Heart left ventricle (tissue), 16 donors: ENCODE measurements around the gene PTGR2. TPM values are rescaled to one million over a fixed set of nuclear protein-coding genes. Genes with fewer than 3 reads are reported as not detected.
"Not testable (repeated sequence)": the region's sequence is repeated elsewhere in the genome, so short reads cannot be mapped to it uniquely, and the experiment has no call there.

ENCODE experiments used
- ATAC-seq, 4 donors: fragments of 200-7000 bp; cut with Tn5 transposase; one replicate each; pipeline ENCODE4 v1.9.1; 2020 to 2022; ENCODE audit warnings: moderate library complexity in 4 of 4, mild to moderate bottlenecking in 3 of 4, moderate number of reproducible peaks in 1 of 4
- DNase-seq, 5 donors: peaks; one replicate each; pipeline ENCODE4 v3.0.0-alpha.2; 2020
- H3K27ac ChIP-seq, 12 donors: fragments of 200-600 bp; sonication (generic) in 4 of 12; one replicate each; pipeline versions ENCODE4 v1.5.0 to v1.8.0; 2016 to 2022; ENCODE audit warnings: mild to moderate bottlenecking in 2 of 12
- H3K27me3 ChIP-seq, 9 donors: fragments of 200-600 bp; sonication (generic) in 2 of 9; one replicate each; pipeline versions ENCODE4 v1.5.1 to v1.8.0; 2016 to 2022; ENCODE audit warnings: mild to moderate bottlenecking in 3 of 9
- H3K36me3 ChIP-seq, 9 donors: fragments of 200-600 bp; sonication (generic) in 2 of 9; one replicate each; pipeline versions ENCODE4 v1.5.0 to v1.8.0; 2018 to 2022; ENCODE audit warnings: mild to moderate bottlenecking in 2 of 9
- H3K4me1 ChIP-seq, 12 donors: fragments of 200-600 bp; sonication (generic) in 4 of 12; one replicate each; pipeline versions ENCODE4 v1.5.0 to v1.8.0; 2016 to 2022; ENCODE audit warnings: mild to moderate bottlenecking in 3 of 12
- H3K4me3 ChIP-seq, 12 donors: fragments of 200-600 bp; sonication (generic) in 4 of 12; one replicate each; pipeline versions ENCODE4 v1.5.0 to v1.8.0; 2017 to 2022; ENCODE audit warnings: mild to moderate bottlenecking in 9 of 12, moderate library complexity in 4 of 12
- H3K9me3 ChIP-seq, 12 donors: fragments of 200-600 bp; sonication (generic) in 4 of 12; one replicate each; pipeline versions ENCODE4 v1.5.0 to v1.8.0; 2016 to 2022; ENCODE audit warnings: mild to moderate bottlenecking in 1 of 12
- POLR2A ChIP-seq, 2 donors: fragments of 450-650 bp; IDR thresholded peaks; one replicate each; pipeline ENCODE4 v1.6.1; 2017; ENCODE audit warnings: antibody characterized with exemption in 2 of 2, mild to moderate bottlenecking in 2 of 2, moderate library complexity in 2 of 2
- WGBS, 4 donors: extraction: QIAGEN DNeasy Blood & Tissue Kit in 2 of 4; methylation state at CpG; one replicate each; pipeline versions ENCODE4 v1.1.5 to v1.1.7; 2013 to 2018; 5-methylcytosine and 5-hydroxymethylcytosine counted together
- intact Hi-C, 10 donors: fragments of 100-400 bp; cut with DNase I; formaldehyde crosslinking; loops; one replicate each; pipeline versions ENCODE4 v1.11.1 to v1.14.2; 2022
- polyA plus RNA-seq, 2 donors: library from polyadenylated mRNA; stranded (reverse); fragments of 200-250 nt; gene quantifications; one replicate each; pipeline ENCODE4 v1.2.3, GENCODE V29; 2013
- total RNA-seq, 9 donors: library from RNA; depleted of rRNA in 2 of 9; stranded (reverse); fragments of >200 nt in 2 of 9; fragmentation: NEBNext Ultra II Directional in 3 of 9; extraction: Animal tissue kit (Norgen Biotek cat#: 25700) in 3 of 9; gene quantifications; one replicate each; pipeline versions ENCODE4 v1.1.0 to v1.2.4, GENCODE V29; 2016 to 2023
- TF ChIP-seq, protein P1 (sequence below), 12 donors: fragments of 200-600 bp; sonication (generic) in 4 of 12; IDR thresholded peaks; one replicate each; pipeline versions ENCODE4 v1.5.0 to v1.8.0; 2018 to 2022; ENCODE audit warnings: antibody characterized with exemption in 12 of 12, mild to moderate bottlenecking in 5 of 12
- donor health status: ischemic (EF 13 %, LVEDD 7.1; RV severe dilation, severe dysfunction).
- donor health status: healthy with polysubstance abuse.
- donor health status: DM: no; HTN: yes; CAD: no.
- donor health status: DM: no; HTN: no; CAD: no.
- donor health status: ischemic (EF 25% LVEDD 6.9; RV normal size, moderate dysfunction).
- donor health status: ischemic (EF 25% LVEDD 5.7; RV mildly dilated, moderate dysfunction).
- donor health status: healthy.
- donor health status: DM: yes; HTN: yes; CAD: no.
- donor health status: ischemic (EF 35%, LVEDD 5.7; RV mildly dilated, moderate dysfunction).
- donor health status: nonischemic (EF 11% LVEDD 7.7; RV severe dilation, severe dysfunction).
- donor health status: DM: yes; HTN: yes; CAD: no.
- donor health status: PGD.
- donor health status: ischemic (EF 29% LVEDD 5.4; RV normal size, mild dysfunction).
- donor health status: nonischemic (EF 23%, LVEDD 6.1; RV moderate dilation, normal function).

The PTGR2 gene
- total and polyA plus RNA-seq, 11 donors, result 10.1 to 55.8 (median 26.3) TPM

DNA sequence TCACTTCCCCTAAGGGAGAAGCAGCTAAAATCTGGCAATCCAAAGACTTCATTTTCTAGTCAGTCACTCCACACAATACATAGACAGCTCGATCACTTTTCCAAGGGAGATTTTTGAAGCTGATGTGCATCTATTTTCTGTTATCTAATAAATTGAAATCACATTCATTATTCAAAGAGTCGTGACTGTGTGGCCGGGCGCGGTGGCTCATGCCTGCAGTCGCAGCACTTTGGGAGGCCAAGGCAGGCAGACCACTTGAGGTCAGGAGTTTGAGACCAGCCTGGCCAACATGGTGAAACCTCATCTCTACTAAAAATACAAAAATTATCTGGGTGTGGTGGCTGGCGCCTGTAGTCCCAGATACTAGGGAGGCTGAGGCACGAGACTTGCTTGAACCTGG lies 27.1 kb upstream of the PTGR2 start:
- Histone ChIP-seq H3K27me3 (no peaks in the 10 kb centered on the region), H3K36me3 (no peaks in the 10 kb centered on the region), H3K4me1 (peaks cover 0 to 14% (median 7%) of the 10 kb centered on the region in 12 donors), H3K27ac (no peak overlapping the region), H3K4me3 (no peak overlapping the region), H3K9me3 (no peaks in the 10 kb centered on the region)
- no peak for TF ChIP-seq POLR2A (IDR thresholded peaks at IDR 0.05)
- TF ChIP-seq, protein P1, sequence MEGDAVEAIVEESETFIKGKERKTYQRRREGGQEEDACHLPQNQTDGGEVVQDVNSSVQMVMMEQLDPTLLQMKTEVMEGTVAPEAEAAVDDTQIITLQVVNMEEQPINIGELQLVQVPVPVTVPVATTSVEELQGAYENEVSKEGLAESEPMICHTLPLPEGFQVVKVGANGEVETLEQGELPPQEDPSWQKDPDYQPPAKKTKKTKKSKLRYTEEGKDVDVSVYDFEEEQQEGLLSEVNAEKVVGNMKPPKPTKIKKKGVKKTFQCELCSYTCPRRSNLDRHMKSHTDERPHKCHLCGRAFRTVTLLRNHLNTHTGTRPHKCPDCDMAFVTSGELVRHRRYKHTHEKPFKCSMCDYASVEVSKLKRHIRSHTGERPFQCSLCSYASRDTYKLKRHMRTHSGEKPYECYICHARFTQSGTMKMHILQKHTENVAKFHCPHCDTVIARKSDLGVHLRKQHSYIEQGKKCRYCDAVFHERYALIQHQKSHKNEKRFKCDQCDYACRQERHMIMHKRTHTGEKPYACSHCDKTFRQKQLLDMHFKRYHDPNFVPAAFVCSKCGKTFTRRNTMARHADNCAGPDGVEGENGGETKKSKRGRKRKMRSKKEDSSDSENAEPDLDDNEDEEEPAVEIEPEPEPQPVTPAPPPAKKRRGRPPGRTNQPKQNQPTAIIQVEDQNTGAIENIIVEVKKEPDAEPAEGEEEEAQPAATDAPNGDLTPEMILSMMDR (IDR thresholded peaks at IDR 0.05), result no peak
- DNase-seq, result no peak
- intact Hi-C loops, result loop anchor here in 6 of 10 donors (2.0 to 10.0 kb wide), 5 partner anchors 60 to 96 kb away; a partner anchor contains a TSS
- WGBS, 4 donors, result 85 to 95% (median 89%) methylated on average over 8 of the region's 8 CpGs
- ATAC-seq, result no peak

DNA sequence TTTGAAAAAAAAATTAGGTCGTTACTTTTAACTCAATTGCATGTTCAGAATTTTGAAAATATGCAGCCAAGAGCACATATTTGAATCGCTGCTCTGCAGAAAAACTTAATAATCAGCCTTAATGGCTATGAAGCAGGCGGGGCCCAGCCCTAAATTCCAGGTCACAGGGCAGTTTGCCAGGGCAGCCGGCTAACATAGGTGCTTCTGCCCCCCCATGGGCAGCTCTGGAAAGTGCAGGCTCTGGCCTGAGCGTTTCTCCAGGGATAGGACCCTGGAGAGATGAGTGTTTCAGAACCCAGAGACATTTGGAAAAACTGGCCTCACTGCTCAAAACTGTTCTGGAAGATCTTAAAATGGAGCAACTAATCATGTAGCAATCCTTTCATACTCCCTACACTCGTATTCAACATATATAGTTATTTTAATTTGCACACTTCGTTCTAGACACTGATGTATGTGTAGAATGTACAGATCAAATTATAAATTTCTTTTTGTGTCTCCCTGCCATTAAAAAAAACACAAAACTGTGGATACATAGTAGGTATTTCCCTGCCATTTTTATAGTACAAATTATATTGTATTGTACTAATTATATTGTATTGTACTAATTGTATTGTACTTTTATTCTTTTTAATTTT lies 26.0 kb upstream of the PTGR2 start:
- intact Hi-C loops, result loop anchor here (1.0 to 10.0 kb wide), 10 partner anchors 33 to 97 kb away; a partner anchor contains a TSS
- WGBS, 4 donors, result 11 to 15% (median 13%) methylated on average over 7 of the region's 7 CpGs
- Histone ChIP-seq H3K9me3 (no peaks in the 10 kb centered on the region), H3K36me3 (no peaks in the 10 kb centered on the region), H3K27me3 (no peaks in the 10 kb centered on the region), H3K4me1 (peaks cover 0 to 21% (median 7%) of the 10 kb centered on the region in 12 donors), H3K4me3 (no peak overlapping the region), H3K27ac (peak overlapping the region in 1 of 12 donors; percentile 10)
- DNase-seq (peak; percentile 88 to 95 (median 92)), ATAC-seq (peak; percentile 90 to 98 (median 96))
- TF ChIP-seq, protein P1 (IDR thresholded peaks at IDR 0.05), result peak; percentile 85 to 98 (median 94)
- no peak for TF ChIP-seq POLR2A (IDR thresholded peaks at IDR 0.05)

DNA sequence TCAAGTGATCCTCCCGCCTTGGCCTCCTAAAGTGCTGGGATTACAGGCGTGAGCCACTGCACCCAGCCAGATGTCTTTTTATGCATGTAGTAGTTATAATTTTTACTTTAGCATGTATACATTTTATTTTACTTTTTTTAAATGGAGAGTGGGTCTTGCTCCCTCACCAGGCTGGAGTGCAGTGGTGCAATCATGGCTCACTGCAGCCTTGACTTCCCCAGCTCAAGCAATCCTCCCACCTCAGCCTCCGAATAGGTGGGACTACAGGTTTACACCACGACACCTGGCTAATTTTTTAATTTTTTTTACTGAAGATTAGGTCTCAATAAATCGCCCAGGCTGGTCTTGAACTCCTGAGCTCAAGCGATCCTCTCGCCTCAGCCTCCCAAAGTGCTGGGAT lies 24.4 kb upstream of the PTGR2 start:
- not testable (repeated sequence) for H3K27me3 ChIP-seq, H3K9me3 ChIP-seq, H3K36me3 ChIP-seq, ATAC-seq, H3K27ac ChIP-seq, H3K4me3 ChIP-seq, DNase-seq
- TF ChIP-seq, protein P1 (IDR thresholded peaks at IDR 0.05), result peak in 2 of 12 donors; percentile 11 to 13
- intact Hi-C loops, result loop anchor here in 7 of 10 donors (2.0 to 10.0 kb wide), 6 partner anchors 35 to 98 kb away; a partner anchor contains a TSS
- WGBS, 4 donors, result 91 to 97% (median 95%) methylated on average over 7 of the region's 7 CpGs
- H3K4me1 ChIP-seq, result peaks cover 0 to 21% (median 7%) of the 10 kb centered on the region in 12 donors

DNA sequence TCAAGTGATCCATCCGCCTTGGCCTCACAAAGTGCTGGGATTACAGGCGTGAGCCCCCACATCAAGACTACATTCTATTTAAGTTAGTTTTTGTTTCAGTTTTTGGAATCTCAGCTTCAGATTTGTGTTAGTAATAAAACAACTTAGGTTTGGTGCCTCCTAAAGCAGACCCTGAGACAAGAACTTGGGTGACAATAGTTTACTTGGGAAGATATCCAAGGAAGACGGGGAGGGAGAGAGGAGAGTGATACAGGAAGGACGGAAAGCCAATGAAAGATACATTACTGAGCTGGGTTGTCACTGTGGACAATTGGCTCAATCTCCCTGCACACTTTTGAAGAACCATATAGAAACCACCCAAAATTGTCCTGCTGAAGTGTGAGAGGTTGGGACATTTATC lies 22.6 kb upstream of the PTGR2 start:
- DNase-seq, result no peak
- Histone ChIP-seq H3K4me3 (no peak overlapping the region), H3K27me3 (no peaks in the 10 kb centered on the region), H3K4me1 (peaks cover 0 to 26% (median 11%) of the 10 kb centered on the region in 12 donors), H3K27ac (no peak overlapping the region), H3K9me3 (no peaks in the 10 kb centered on the region), H3K36me3 (no peaks in the 10 kb centered on the region)
- intact Hi-C loops, result loop anchor here in 6 of 10 donors (5.0 to 10.0 kb wide), 5 partner anchors 37 to 87 kb away; a partner anchor contains a TSS
- ATAC-seq, result no peak
- 85 to 88% (median 86%) methylated on average over 4 of the region's 4 CpGs for WGBS, 4 donors
- no peak for TF ChIP-seq POLR2A (IDR thresholded peaks at IDR 0.05)
- TF ChIP-seq, protein P1 (IDR thresholded peaks at IDR 0.05), result no peak
